OCI-LY7 (cell line): ENCODE data around the gene PRICKLE2. TPM values are rescaled to one million over a fixed set of nuclear protein-coding genes. Genes with fewer than 3 reads are reported as not detected.

Experiments
- BruUV-seq: library from RNA; stranded (reverse); fragments of 400-500 nt; replicated peaks from 2 replicates; lab custom pipeline; 2021; lab: Mats Ljungman, UMichigan
- CTCF ChIA-PET: fragments of 300-600 bp; sonication (Branson Sonifier 250); formaldehyde crosslinking; loops from one replicate; lab custom pipeline; 2022; ENCODE audit warnings: antibody characterized with exemption; ENCODE audit not compliant: unreplicated experiment; lab: Charles Lee
- POLR2A ChIA-PET: fragments of 300-600 bp; sonication (Branson Sonifier 250); formaldehyde crosslinking; loops from one replicate; lab custom pipeline; 2022; ENCODE audit warnings: antibody characterized with exemption; lab: Charles Lee
- DNase-seq: peaks from one replicate; pipeline ENCODE4 v3.0.0-alpha.2; 2015; ENCODE audit warnings: low spot score
- H2AFZ ChIP-seq: fragments of 200-600 bp; sonication (generic), shearing (Covaris generic); 2 replicates; pipeline ENCODE4 v1.6.1; 2014; ENCODE audit warnings: mild to moderate bottlenecking, antibody characterized with exemption, low read length, moderate library complexity
- H3K27ac ChIP-seq: fragments of 200-600 bp; sonication (generic); 2 replicates; pipeline ENCODE4 v1.5.1; 2014; ENCODE audit warnings: mixed run types, low read depth, mild to moderate bottlenecking, moderate library complexity, low read length, inconsistent platforms; ENCODE audit not compliant: poor library complexity, severe bottlenecking
- H3K36me3 ChIP-seq: fragments of 200-600 bp; sonication (generic); 2 replicates; pipeline ENCODE4 v1.6.1; 2014; ENCODE audit warnings: mild to moderate bottlenecking, antibody characterized with exemption, low read length, moderate library complexity, mixed read lengths; ENCODE audit not compliant: insufficient read depth
- H3K4me1 ChIP-seq: fragments of 200-600 bp; sonication (generic); 2 replicates; pipeline ENCODE4 v1.5.1; 2014; ENCODE audit warnings: mild to moderate bottlenecking, low read length; ENCODE audit not compliant: insufficient read depth, poor library complexity, severe bottlenecking
- H3K4me2 ChIP-seq: fragments of 200-600 bp; sonication (generic); 2 replicates; pipeline ENCODE4 v1.6.1; 2014; ENCODE audit warnings: mild to moderate bottlenecking, low read length
- H3K4me3 ChIP-seq: fragments of 200-600 bp; sonication (generic); 2 replicates; pipeline ENCODE4 v1.5.1; 2014; ENCODE audit warnings: mild to moderate bottlenecking, low read depth, low read length; ENCODE audit not compliant: poor library complexity, severe bottlenecking
- H3K79me2 ChIP-seq: fragments of 200-600 bp; sonication (generic); 2 replicates; pipeline ENCODE4 v1.6.1; 2016; ENCODE audit warnings: low read depth, mild to moderate bottlenecking, low read length, moderate library complexity, mixed read lengths; ENCODE audit not compliant: insufficient read depth
- H3K9me2 ChIP-seq: fragments of 200-600 bp; sonication (generic); 2 replicates; pipeline ENCODE4 v1.6.1; 2016; ENCODE audit warnings: mild to moderate bottlenecking, low read length, mixed read lengths; ENCODE audit not compliant: insufficient read depth
- H3K9me3 ChIP-seq: fragments of 200-600 bp; sonication (generic); 2 replicates; pipeline ENCODE4 v1.6.1; 2014; ENCODE audit warnings: mild to moderate bottlenecking, mixed run types, low read length, mixed read lengths
- H4K20me1 ChIP-seq: fragments of 200-600 bp; sonication (generic); 2 replicates; pipeline ENCODE4 v1.6.1; 2014; ENCODE audit warnings: mild to moderate bottlenecking, antibody characterized with exemption, low read length, moderate library complexity, mixed read lengths; ENCODE audit not compliant: insufficient read depth
- EZH2phosphoT487 ChIP-seq: fragments of 200-600 bp; sonication (generic); IDR thresholded peaks from 2 replicates; pipeline ENCODE4 v1.6.1; 2018; ENCODE audit warnings: low read depth, borderline replicate concordance, mild to moderate bottlenecking, mixed run types, antibody characterized with exemption, low read length, moderate library complexity, mixed read lengths
- intact Hi-C: fragments of 100-400 bp; cut with micrococcal nuclease; formaldehyde crosslinking; loops from one replicate; pipeline ENCODE4 v1.10.0; 2022; ENCODE audit not compliant: unreplicated experiment
- total RNA-seq, 2 experiments: library from RNA; depleted of rRNA in 1 of 2; stranded (reverse); fragments of >200 nt in 1 of 2; shearing (Covaris generic) in 1 of 2; gene quantifications; 2 replicates each; pipeline ENCODE4 v1.2.3, GENCODE V29; 2014 to 2022
- TF ChIP-seq, protein P1 (sequence below): fragments of 200-600 bp; sonication (generic); conservative IDR thresholded peaks from 2 replicates; pipeline ENCODE4 v1.5.1; 2014; ENCODE audit warnings: mild to moderate bottlenecking, antibody characterized with exemption, low read length, moderate library complexity, mixed read lengths

The PRICKLE2 gene
- total RNA-seq, 2 experiments from 2014 or later = 2.0 to 3.9 TPM

DNA sequence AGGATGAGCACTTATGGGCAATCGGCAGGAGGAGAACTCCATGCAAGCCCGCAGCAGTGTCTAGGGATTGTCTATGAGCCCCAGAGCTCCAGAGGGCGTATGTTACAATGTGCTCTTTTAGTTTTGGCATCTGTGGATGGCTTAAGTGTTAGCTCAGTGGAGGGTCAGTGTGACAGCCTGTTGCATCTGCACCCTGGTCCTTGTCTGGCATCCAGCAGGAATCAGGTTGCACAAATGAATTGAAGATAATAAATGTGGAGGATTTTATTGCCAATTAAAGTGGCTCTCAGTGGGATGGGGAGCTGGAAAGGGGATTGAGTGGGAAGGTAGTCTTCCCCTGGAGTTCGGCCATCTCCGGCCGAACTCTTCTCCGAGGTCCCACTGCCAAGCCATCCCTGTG is 11.8 kb upstream of the PRICKLE2 start:
- CTCF ChIA-PET = no interaction called here
- no TSS peak for BruUV-seq

DNA sequence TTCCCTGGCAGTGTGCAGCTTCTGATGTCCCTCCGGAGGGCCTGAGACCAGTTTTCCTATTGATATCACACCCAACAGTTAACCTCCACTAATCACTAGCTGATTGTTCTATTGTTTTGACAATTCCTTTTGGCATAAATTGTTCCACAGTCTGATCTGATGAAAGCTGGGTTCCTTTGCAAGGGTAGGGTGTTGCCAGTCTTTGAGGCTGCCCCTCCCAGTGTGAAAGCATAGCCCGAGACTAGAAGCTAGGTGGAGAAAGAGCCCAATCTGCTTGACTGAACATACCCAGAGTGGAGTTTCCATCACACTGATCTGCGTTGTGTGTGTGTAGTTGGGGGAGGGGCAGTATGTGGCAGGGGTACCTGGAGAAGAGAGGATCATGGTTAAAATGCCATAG is 10.3 kb upstream of the PRICKLE2 start:
- intact Hi-C loops = no loop called here
- Histone ChIP-seq H4K20me1 (no peaks in the 10 kb centered on the region), H3K36me3 (no peaks in the 10 kb centered on the region), H3K9me3 (no peaks in the 10 kb centered on the region), H3K27ac (no peak overlapping the region), H3K4me1 (peaks cover 22% of the 10 kb centered on the region), H3K4me3 (no peak overlapping the region), H2AFZ (peak overlapping the region; percentile 57; the same call in 1 of the 2 replicates), H3K4me2 (peak overlapping the region; percentile 25; the same call in 1 of the 2 replicates), H3K9me2 (no peaks in the 10 kb centered on the region), H3K79me2 (no peaks in the 10 kb centered on the region)
- TF ChIP-seq, protein P1, sequence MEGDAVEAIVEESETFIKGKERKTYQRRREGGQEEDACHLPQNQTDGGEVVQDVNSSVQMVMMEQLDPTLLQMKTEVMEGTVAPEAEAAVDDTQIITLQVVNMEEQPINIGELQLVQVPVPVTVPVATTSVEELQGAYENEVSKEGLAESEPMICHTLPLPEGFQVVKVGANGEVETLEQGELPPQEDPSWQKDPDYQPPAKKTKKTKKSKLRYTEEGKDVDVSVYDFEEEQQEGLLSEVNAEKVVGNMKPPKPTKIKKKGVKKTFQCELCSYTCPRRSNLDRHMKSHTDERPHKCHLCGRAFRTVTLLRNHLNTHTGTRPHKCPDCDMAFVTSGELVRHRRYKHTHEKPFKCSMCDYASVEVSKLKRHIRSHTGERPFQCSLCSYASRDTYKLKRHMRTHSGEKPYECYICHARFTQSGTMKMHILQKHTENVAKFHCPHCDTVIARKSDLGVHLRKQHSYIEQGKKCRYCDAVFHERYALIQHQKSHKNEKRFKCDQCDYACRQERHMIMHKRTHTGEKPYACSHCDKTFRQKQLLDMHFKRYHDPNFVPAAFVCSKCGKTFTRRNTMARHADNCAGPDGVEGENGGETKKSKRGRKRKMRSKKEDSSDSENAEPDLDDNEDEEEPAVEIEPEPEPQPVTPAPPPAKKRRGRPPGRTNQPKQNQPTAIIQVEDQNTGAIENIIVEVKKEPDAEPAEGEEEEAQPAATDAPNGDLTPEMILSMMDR = no peak
- no peak for TF ChIP-seq EZH2phosphoT487
- CTCF ChIA-PET = interaction anchor here (1.5 kb wide), 1 partner anchor 11 kb away, joined by 5 read pairs; the partner anchor contains the start of gene PRICKLE2
- no peak for DNase-seq
- POLR2A ChIA-PET = interaction anchor here (3.2 kb wide), 1 partner anchor 10 kb away, joined by 13 read pairs; the partner anchor contains the start of gene PRICKLE2
- no TSS peak for BruUV-seq

More for the DNA sequence above, 11.8 kb upstream of the PRICKLE2 start:
- Histone ChIP-seq H3K9me3 (no peaks in the 10 kb centered on the region), H3K79me2 (no peaks in the 10 kb centered on the region), H3K36me3 (no peaks in the 10 kb centered on the region), H3K4me3 (no peak overlapping the region), H3K4me1 (peaks cover 22% of the 10 kb centered on the region), H2AFZ (no peak overlapping the region), H3K9me2 (no peaks in the 10 kb centered on the region), H3K27ac (no peak overlapping the region), H3K4me2 (no peak overlapping the region), H4K20me1 (no peaks in the 10 kb centered on the region)
- no peak for TF ChIP-seq EZH2phosphoT487
- TF ChIP-seq, protein P1 = no peak
- POLR2A ChIA-PET = interaction anchor here (0.7 to 3.2 kb wide), 2 partner anchors 12 to 177 kb away, joined by 3 to 13 read pairs; partner anchors contain the start of gene PRICKLE2
- no peak for DNase-seq
- intact Hi-C loops = no loop called here

DNA sequence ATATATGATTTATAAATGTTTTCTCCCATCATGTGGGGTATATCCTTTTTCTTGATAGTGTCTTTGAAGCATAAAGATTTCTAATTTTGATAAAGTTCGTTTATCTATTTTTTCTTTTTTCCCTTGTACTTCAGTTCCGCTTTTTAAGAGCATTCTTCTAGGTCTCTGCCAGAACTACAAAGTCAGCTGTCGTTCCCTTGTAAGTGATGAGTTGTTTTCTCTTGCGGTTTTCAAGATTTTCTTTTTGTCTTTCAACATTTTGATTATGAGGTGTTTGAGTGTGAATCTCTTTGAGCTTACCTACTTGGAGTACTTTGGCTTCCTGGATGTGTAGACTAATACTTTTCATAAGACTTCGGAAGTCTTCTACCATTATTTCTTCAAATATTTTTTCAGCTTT is 9.3 kb upstream of the PRICKLE2 start:
- ChIA-PET CTCF (interaction anchor here (1.5 kb wide), 1 partner anchor 10 kb away, joined by 5 read pairs; the partner anchor contains the start of gene PRICKLE2), POLR2A (interaction anchor here (0.6 to 3.2 kb wide), 3 partner anchors 9 to 126 kb away, joined by 3 to 13 read pairs (median 3); partner anchors contain the start of gene PRICKLE2)
- Histone ChIP-seq H4K20me1 (no peaks in the 10 kb centered on the region), H2AFZ (peak overlapping the region; percentile 57; the same call in 1 of the 2 replicates), H3K4me3 (peak overlapping the region; percentile 0), H3K79me2 (no peaks in the 10 kb centered on the region), H3K4me1 (peaks cover 22% of the 10 kb centered on the region), H3K9me2 (no peaks in the 10 kb centered on the region), H3K4me2 (peak overlapping the region; percentile 25), H3K9me3 (no peaks in the 10 kb centered on the region), H3K36me3 (no peaks in the 10 kb centered on the region), H3K27ac (peak overlapping the region; percentile 61)
- intact Hi-C loops = no loop called here
- no TSS peak for BruUV-seq
- TF ChIP-seq, protein P1 = no peak
- no peak for TF ChIP-seq EZH2phosphoT487
- DNase-seq = peak; percentile 62
